Esophagus squamous epithelium (tissue), 5 donors: ENCODE data around the gene CNTRL. TPM values are rescaled to one million over a fixed set of nuclear protein-coding genes. Genes with fewer than 3 reads are reported as not detected.

ENCODE experiments used
- DNase-seq: peaks from one replicate; lab custom pipeline; 2025; lab: John Stamatoyannopoulos, UW
- H3K27ac ChIP-seq, 4 donors: fragments of 200-600 bp; sonication (generic); one replicate each; pipeline ENCODE4 v1.5.1; 2016 to 2019; ENCODE audit warnings: mild to moderate bottlenecking in 1 of 4
- H3K27me3 ChIP-seq, 4 donors: fragments of 200-600 bp; sonication (generic); 1 replicate in 3 of 4; 2 replicates in 1 of 4; pipeline versions ENCODE4 v1.5.1 to v1.6.0; 2017 to 2021; ENCODE audit warnings: antibody characterized with exemption in 1 of 4
- H3K36me3 ChIP-seq, 3 donors: fragments of 200-600 bp; sonication (generic); one replicate each; pipeline ENCODE4 v1.5.1; 2016 to 2019
- H3K4me1 ChIP-seq, 3 donors: fragments of 200-600 bp; sonication (generic); one replicate each; pipeline ENCODE4 v1.5.1; 2017 to 2019
- H3K4me3 ChIP-seq, 4 donors: fragments of 200-600 bp; sonication (generic); 1 replicate in 3 of 4; 2 replicates in 1 of 4; pipeline ENCODE4 v1.5.1; 2016 to 2019; ENCODE audit warnings: mild to moderate bottlenecking in 2 of 4, moderate library complexity in 1 of 4
- H3K9me3 ChIP-seq, 3 donors: fragments of 200-600 bp; sonication (generic); one replicate each; pipeline ENCODE4 v1.5.1; 2016 to 2019
- POLR2A ChIP-seq, 4 donors: fragments of 450-650 bp; IDR thresholded peaks; one replicate each; pipeline ENCODE4 v1.6.1; 2017; ENCODE audit warnings: antibody characterized with exemption in 4 of 4, mild to moderate bottlenecking in 4 of 4, moderate library complexity in 3 of 4
- WGBS, 2 donors: methylation state at CpG; one replicate each; pipeline ENCODE4 v1.1.5; 2018; 5-methylcytosine and 5-hydroxymethylcytosine counted together
- intact Hi-C: fragments of 100-400 bp; cut with DNase I; formaldehyde crosslinking; loops from one replicate; pipeline ENCODE4 v1.15.0; 2022
- total RNA-seq, 4 donors: library from RNA; depleted of rRNA; stranded (reverse); fragments of >200 nt; gene quantifications; one replicate each; pipeline ENCODE4 v1.1.0, GENCODE V29; 2016
- TF ChIP-seq, protein P1 (sequence below), 6 experiments: fragments of 450-650 bp in 4 of 6; fragments of 200-600 bp in 2 of 6; sonication (generic) in 2 of 6; IDR thresholded peaks; one replicate each; pipeline ENCODE4 v1.5.1; 2016 to 2019; ENCODE audit warnings: antibody characterized with exemption in 6 of 6, mild to moderate bottlenecking in 4 of 6, moderate library complexity in 4 of 6
- donor health status: DM: yes; HTN: yes; CAD: no.

CNTRL gene
- total RNA-seq, 4 donors from 2014 or later = 7.2 to 15.3 (median 8.0) TPM

DNA sequence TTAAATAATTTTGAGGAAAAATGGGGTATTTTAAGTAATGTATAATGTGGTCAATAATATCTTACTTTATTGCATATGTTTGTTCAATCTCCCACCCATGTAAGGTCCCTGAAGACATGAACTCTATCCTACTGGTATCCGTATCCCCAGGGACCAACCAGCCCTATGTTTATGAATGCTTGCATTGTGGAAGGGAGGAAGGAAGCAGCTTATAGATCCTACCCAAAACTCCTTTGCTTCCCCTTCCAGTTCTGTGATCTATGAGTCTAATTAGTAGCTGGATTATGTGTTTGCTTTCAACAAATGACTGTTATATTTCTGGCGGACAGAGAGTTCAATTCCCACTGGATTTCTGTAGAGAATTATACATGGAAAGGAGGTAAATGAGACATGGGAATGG, 45.6 kb downstream of the CNTRL start:
- no peak for DNase-seq
- WGBS, 2 donors = 90 to 100% methylated on average over 2 of the region's 2 CpGs
- Histone ChIP-seq H3K4me1 (peaks cover 6 to 37% (median 15%) of the 10 kb centered on the region in 3 donors), H3K9me3 (no peaks in the 10 kb centered on the region), H3K4me3 (no peak overlapping the region), H3K27ac (no peak overlapping the region), H3K27me3 (no peaks in the 10 kb centered on the region), H3K36me3 (peaks cover 0 to 12% (median 0%) of the 10 kb centered on the region in 3 donors)
- intact Hi-C loops = no loop called here
- no peak for TF ChIP-seq POLR2A (IDR thresholded peaks at IDR 0.05)
- TF ChIP-seq, protein P1, sequence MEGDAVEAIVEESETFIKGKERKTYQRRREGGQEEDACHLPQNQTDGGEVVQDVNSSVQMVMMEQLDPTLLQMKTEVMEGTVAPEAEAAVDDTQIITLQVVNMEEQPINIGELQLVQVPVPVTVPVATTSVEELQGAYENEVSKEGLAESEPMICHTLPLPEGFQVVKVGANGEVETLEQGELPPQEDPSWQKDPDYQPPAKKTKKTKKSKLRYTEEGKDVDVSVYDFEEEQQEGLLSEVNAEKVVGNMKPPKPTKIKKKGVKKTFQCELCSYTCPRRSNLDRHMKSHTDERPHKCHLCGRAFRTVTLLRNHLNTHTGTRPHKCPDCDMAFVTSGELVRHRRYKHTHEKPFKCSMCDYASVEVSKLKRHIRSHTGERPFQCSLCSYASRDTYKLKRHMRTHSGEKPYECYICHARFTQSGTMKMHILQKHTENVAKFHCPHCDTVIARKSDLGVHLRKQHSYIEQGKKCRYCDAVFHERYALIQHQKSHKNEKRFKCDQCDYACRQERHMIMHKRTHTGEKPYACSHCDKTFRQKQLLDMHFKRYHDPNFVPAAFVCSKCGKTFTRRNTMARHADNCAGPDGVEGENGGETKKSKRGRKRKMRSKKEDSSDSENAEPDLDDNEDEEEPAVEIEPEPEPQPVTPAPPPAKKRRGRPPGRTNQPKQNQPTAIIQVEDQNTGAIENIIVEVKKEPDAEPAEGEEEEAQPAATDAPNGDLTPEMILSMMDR (IDR thresholded peaks at IDR 0.05) = no peak

DNA sequence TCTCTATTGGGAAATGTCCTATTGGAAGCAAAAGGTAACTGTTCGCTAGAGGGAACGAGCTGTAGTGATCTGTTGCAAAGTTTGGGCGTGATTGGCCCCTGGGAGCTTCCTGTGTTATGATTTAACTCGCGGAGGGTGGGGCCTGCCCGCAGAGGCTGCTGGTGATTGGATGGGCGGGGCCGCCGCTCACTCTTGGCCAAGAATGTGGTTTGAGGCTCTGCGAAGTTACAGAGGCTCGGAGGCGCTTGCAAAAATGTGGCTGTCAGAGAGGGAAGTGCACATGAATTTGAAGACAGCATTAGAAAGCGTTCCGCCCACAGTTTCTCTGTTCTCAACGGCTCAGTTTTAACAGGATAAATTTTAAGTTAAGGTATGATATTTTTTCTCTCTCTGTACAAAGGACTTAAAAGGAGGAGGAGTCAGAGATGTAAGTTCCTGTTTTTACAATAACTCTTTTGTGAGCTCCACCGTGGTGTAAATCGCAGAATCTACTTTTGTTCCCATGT, 46.9 kb downstream of the CNTRL start:
- Histone ChIP-seq H3K9me3 (no peaks in the 10 kb centered on the region), H3K27me3 (no peaks in the 10 kb centered on the region), H3K4me3 (peak overlapping the region; percentile 20 to 66 (median 48)), H3K27ac (peak overlapping the region; percentile 44 to 83 (median 78)), H3K4me1 (peaks cover 6 to 37% (median 15%) of the 10 kb centered on the region in 3 donors), H3K36me3 (peaks cover 0 to 18% (median 0%) of the 10 kb centered on the region in 3 donors)
- intact Hi-C loops = no loop called here
- WGBS, 2 donors = 0% methylated on average over 15 to 17 of the region's 17 CpGs
- TF ChIP-seq, protein P1 (IDR thresholded peaks at IDR 0.05) = peak in 5 of 6 experiments; percentile 43 to 62 (median 57)
- TF ChIP-seq POLR2A (IDR thresholded peaks at IDR 0.05) = peak in 3 of 4 donors; percentile 35 to 66 (median 40)
- DNase-seq = peak; percentile 86

DNA sequence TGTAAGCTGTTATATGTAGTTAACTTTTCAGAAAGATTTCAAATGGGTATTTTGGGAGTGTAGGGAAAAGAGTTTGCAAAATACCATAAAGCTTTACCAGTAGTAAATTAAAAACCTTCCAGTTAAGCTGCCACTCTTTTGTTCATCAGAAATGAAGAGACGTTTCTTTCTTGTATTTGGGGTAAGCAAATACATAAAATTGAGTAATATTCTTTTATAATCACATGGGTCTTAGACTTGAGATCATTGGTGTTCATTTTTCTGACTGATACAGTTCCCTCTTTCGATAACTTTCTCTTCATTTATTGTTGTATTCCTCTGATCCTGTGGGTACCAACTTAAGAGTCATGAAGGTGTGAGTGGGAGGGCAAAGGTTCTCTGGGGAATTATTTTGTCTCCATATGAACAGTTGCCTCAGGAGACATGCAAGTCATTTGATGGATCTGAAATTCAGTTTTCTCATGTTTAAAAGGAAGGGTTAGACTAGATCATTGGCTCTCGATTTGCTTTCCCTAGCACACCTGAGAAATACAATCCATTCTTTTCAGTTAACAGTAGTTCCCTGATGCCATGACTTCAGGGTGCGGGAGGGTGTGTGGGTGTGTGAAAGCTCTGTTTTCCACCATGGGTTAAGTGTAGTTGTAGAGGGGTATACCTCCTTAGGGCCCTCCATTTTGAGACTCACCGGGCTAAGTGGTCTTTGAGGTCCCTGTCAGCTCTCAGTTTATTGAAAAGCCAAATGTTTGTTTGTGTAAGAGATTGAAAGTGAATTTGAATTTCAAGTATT, 47.7 kb downstream of the CNTRL start:
- Histone ChIP-seq H3K4me1 (peaks cover 6 to 37% (median 15%) of the 10 kb centered on the region in 3 donors), H3K36me3 (peaks cover 0 to 26% (median 0%) of the 10 kb centered on the region in 3 donors), H3K4me3 (peak overlapping the region; percentile 20 to 66 (median 48)), H3K27me3 (no peaks in the 10 kb centered on the region), H3K27ac (peak overlapping the region; percentile 44 to 83 (median 78)), H3K9me3 (no peaks in the 10 kb centered on the region)
- no peak for DNase-seq
- 14 to 36% methylated on average over 5 of the region's 5 CpGs for WGBS, 2 donors
- intact Hi-C loops = no loop called here
- TF ChIP-seq POLR2A (IDR thresholded peaks at IDR 0.05) = no peak
- TF ChIP-seq, protein P1 (IDR thresholded peaks at IDR 0.05) = no peak

DNA sequence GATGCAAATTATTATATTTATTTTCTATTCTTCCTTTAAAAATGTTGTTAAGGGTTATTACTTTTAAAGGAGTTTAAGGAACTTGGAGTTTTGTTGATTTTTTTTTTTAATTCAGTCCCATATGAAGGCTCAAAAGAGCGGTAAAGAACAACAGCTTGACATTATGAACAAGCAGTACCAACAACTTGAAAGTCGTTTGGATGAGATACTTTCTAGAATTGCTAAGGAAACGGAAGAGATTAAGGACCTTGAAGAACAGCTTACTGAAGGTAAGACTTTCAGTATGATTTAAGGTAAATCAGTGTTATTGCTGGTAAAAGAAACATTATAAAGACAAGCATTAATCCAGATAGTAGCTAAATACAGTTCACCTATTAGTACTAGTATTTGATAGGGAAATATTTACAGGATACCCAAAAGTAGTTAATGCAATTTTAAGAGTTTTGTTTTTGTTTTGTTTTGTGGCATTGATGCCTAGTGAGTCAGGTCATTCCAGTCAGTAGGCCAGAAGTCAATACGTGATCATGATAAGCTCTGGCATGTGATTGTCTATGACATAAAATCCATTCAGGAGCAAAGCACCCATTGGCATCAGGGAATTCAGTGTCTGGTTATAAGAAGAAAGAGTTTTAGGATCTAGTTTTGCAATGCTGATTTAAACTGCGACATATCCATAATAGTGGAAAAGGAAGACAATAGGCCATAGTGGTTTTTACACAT, 49.2 kb downstream of the CNTRL start:
- Histone ChIP-seq H3K27me3 (no peaks in the 10 kb centered on the region), H3K4me1 (peaks cover 6 to 37% (median 15%) of the 10 kb centered on the region in 3 donors), H3K4me3 (no peak overlapping the region), H3K36me3 (peaks cover 0 to 33% (median 0%) of the 10 kb centered on the region in 3 donors), H3K9me3 (no peaks in the 10 kb centered on the region), H3K27ac (no peak overlapping the region)
- 74 to 80% methylated on average over 5 of the region's 5 CpGs for WGBS, 2 donors
- intact Hi-C loops = no loop called here
- DNase-seq = no peak
- TF ChIP-seq POLR2A (IDR thresholded peaks at IDR 0.05) = no peak
- TF ChIP-seq, protein P1 (IDR thresholded peaks at IDR 0.05) = no peak
